Measurements from ENCODE around the gene DDIAS. TPM values are rescaled to one million over a fixed set of nuclear protein-coding genes. Genes with fewer than 3 reads are reported as not detected.
A peak's percentile ranks its signal among the peaks of the same experiment; 100 is the strongest.

DDIAS gene
- total and polyA plus RNA-seq, 2 donors (not counting 3 experiments of a cell fraction or from before 2014, with no cell fraction given) = 4.5 to 9.2 TPM

DNA sequence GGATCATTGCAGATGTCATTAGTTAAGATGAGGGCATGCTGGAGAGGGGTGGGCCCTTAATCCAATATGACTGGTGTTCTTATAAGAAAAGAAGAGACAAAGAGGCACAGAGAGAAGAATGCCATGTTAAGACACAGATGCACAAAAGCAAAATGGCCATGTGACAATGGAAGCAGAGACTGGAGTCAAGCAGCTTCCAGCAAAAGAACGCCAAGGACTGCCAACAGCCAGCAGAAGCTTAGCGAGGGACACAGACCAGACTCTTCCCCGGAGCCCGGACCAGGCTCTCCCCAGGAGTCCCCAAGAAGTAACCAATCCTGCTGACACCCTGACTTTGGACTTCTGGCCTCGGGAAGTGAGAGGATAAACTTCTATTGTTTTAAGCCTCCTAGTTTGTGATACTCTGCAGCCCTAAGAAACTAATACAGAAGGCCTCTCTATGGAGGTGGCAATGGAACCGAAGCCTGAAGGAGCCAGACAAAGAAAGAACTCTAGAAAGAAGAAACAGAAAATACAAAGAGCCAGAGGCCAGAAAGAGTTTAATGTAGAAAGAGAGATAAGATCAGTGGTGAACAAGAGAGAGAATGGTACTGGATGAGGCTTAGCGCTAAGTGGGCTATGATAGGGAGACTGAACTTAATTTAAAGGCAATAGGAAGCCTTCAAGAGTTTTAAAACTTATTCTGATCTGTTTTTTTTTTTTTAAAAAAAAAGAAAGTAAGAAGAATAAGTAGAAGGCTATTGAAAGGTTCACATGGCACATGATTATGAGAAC lies 29.0 kb upstream of the DDIAS start:
- POLR2A ChIA-PET = no interaction called here
- DNase-seq (ENCODE audit: low read depth, low spot score) = peak; percentile 28
- Histone ChIP-seq H3K27ac (ENCODE audit: insufficient read depth, low read depth, low read length) (no peak overlapping the region), H3K4me1 (ENCODE audit: control insufficient read depth, extremely low read depth, insufficient read depth, low read length) (peaks cover 26% of the 10 kb centered on the region), H2AFZ (ENCODE audit: low read depth, low read length) (no peak overlapping the region), H4K20me1 (replicated peaks; ENCODE audit: control insufficient read depth, extremely low read depth, insufficient read depth, low read length) (no peaks in the 10 kb centered on the region), H3K79me2 (ENCODE audit: control insufficient read depth, insufficient read depth, low read length) (peaks cover 3% of the 10 kb centered on the region), H3K4me2 (ENCODE audit: insufficient read depth, low read length) (no peak overlapping the region), H3K9ac (replicated peaks; ENCODE audit: extremely low read depth, insufficient read depth, low read length) (no peak overlapping the region), H3K27me3 (ENCODE audit: control insufficient read depth in 2 of 2, insufficient read depth in 2 of 2, low read length in 2 of 2) (no peaks in the 10 kb centered on the region), H3K4me3 (replicated peaks in 1 of 3; ENCODE audit: insufficient read depth in 1 of 3, low read depth in 1 of 3, low read length in 3 of 3) (no peak overlapping the region), H3K9me3 (replicated peaks; ENCODE audit: control insufficient read depth, insufficient read depth, low read length) (no peaks in the 10 kb centered on the region), H3K36me3 (ENCODE audit: control insufficient read depth in 2 of 2, extremely low read depth in 1 of 2, insufficient read depth in 2 of 2, low read length in 2 of 2) (no peaks in the 10 kb centered on the region), H3K9me1 (replicated peaks; ENCODE audit: control insufficient read depth, extremely low read depth, insufficient read depth, low read length) (no peaks in the 10 kb centered on the region)
- peak; percentile 52 for FAIRE-seq
- BruUV-seq (replicated peaks) = no TSS peak
- TF ChIP-seq EZH2 (IDR thresholded peaks at IDR 0.05; ENCODE audit: borderline replicate concordance, low read depth, low read length, severe bottlenecking) = no peak
- no peak for TF ChIP-seq JUN (IDR thresholded peaks at IDR 0.05; ENCODE audit: borderline replicate concordance, insufficient read depth, insufficient read length, low read depth)
- no peak for TF ChIP-seq FOS (IDR thresholded peaks at IDR 0.05; ENCODE audit: borderline replicate concordance, insufficient read depth, low read length)
- TF ChIP-seq CTCF (IDR thresholded peaks at IDR 0.05; ENCODE audit: extremely low read depth in 1 of 2, insufficient read depth in 1 of 2, low read depth in 1 of 2, low read length in 2 of 2) = no peak
- no peak for TF ChIP-seq GATA2 (IDR thresholded peaks at IDR 0.05; ENCODE audit: insufficient read depth, insufficient read length, low read depth, low read length)
- no peak for TF ChIP-seq MYC (IDR thresholded peaks at IDR 0.05; ENCODE audit: low read depth, low read length)
- no peak for TF ChIP-seq POLR2AphosphoS5 (IDR thresholded peaks at IDR 0.05; ENCODE audit: insufficient read depth, low read depth, low read length)
- TF ChIP-seq POLR2A (IDR thresholded peaks at IDR 0.05; ENCODE audit: low read depth, low read length) = no peak
- TF ChIP-seq, protein P1, sequence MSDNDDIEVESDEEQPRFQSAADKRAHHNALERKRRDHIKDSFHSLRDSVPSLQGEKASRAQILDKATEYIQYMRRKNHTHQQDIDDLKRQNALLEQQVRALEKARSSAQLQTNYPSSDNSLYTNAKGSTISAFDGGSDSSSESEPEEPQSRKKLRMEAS (IDR thresholded peaks at IDR 0.05; ENCODE audit: insufficient read depth, insufficient read length) = no peak
- intact Hi-C loops (cut with micrococcal nuclease) = loop anchor here (1.0 kb wide), 1 partner anchor 28 kb away; the partner anchor contains the start of gene PRCP
- CTCF ChIA-PET = interaction anchor here (2.4 kb wide), 1 partner anchor 28 kb away, joined by 10 read pairs; the partner anchor contains the start of genes DDIAS and PRCP
- dilution Hi-C loops (cut with MboI; ENCODE audit: extremely low pct_ligation_motif_present, low sequenced_read_pairs) = no loop called here
